Measurements from ENCODE around the gene ROCK2.

DNA sequence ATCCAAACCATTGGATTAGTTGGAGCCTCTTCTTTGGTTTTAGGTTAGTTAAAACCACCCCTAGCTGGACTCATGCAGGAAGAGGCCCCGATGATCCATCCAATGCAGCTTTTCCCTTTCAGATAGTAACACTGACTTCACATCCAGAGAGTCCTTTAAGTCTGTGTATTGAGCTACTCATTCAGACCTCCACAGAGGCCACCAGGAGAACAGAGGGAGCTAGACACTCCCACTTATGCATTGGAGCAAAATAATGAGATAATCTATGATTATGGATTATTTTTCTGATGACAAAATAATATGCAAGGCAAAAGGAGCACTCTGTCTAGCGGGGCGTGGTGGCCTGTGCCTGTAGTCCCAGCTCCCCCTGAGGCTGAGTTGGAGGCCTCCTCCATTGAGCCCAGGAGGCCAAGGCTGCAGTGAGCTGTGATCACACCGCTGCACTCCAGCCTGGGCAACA is 1.6 kb upstream of the ROCK2 start:
- TF ChIP-seq, protein P1, sequence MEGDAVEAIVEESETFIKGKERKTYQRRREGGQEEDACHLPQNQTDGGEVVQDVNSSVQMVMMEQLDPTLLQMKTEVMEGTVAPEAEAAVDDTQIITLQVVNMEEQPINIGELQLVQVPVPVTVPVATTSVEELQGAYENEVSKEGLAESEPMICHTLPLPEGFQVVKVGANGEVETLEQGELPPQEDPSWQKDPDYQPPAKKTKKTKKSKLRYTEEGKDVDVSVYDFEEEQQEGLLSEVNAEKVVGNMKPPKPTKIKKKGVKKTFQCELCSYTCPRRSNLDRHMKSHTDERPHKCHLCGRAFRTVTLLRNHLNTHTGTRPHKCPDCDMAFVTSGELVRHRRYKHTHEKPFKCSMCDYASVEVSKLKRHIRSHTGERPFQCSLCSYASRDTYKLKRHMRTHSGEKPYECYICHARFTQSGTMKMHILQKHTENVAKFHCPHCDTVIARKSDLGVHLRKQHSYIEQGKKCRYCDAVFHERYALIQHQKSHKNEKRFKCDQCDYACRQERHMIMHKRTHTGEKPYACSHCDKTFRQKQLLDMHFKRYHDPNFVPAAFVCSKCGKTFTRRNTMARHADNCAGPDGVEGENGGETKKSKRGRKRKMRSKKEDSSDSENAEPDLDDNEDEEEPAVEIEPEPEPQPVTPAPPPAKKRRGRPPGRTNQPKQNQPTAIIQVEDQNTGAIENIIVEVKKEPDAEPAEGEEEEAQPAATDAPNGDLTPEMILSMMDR (IDR thresholded peaks at IDR 0.05): no peak
- TF ChIP-seq POLR2AphosphoS5 (IDR thresholded peaks at IDR 0.05) (no peak), POLR2A (IDR thresholded peaks at IDR 0.05) (no peak), EP300 (IDR thresholded peaks at IDR 0.05) (no peak)
